Progenitor cell of endocrine pancreas (in vitro differentiated cells): Measurements from ENCODE around the gene VPS45. TPM values are rescaled to one million over a fixed set of nuclear protein-coding genes. Genes with fewer than 3 reads are reported as not detected.

Experiments used
- DNase-seq: peaks from one replicate; pipeline ENCODE4 v3.0.0; 2021; ENCODE audit warnings: low spot score; ENCODE audit not compliant: unreplicated experiment
- H3K27ac Mint-ChIP-seq: 2 replicates; pipeline ENCODE4 v1.8.0; 2021; ENCODE audit warnings: mild to moderate bottlenecking, moderate library complexity, mixed read lengths
- H3K27me3 Mint-ChIP-seq: 2 replicates; pipeline ENCODE4 v1.8.0; 2021; ENCODE audit warnings: mixed read lengths
- H3K36me3 Mint-ChIP-seq: 2 replicates; pipeline ENCODE4 v1.8.0; 2022; ENCODE audit warnings: mixed read lengths; ENCODE audit not compliant: insufficient read depth
- H3K4me1 Mint-ChIP-seq: 2 replicates; pipeline ENCODE4 v1.8.0; 2021; ENCODE audit warnings: low read depth, mixed read lengths
- H3K4me3 Mint-ChIP-seq: 2 replicates; pipeline ENCODE4 v1.8.0; 2021; ENCODE audit warnings: low read depth, mild to moderate bottlenecking, moderate library complexity, mixed read lengths
- H3K9me3 Mint-ChIP-seq: 2 replicates; pipeline ENCODE4 v1.8.0; 2021; ENCODE audit warnings: low read depth, mixed read lengths
- CTCF ChIP-seq: fragments of 200-600 bp; sonication (generic); IDR thresholded peaks from one replicate; pipeline ENCODE4 v1.5.0; 2021; ENCODE audit warnings: antibody characterized with exemption, mild to moderate bottlenecking; ENCODE audit not compliant: unreplicated experiment
- total RNA-seq: library from RNA; stranded (reverse); gene quantifications from 2 replicates; pipeline ENCODE4 v1.2.1, GENCODE V29; 2021

Gene VPS45
- total RNA-seq, 1 donor from 2014 or later, result 53.0 TPM

- Mint-ChIP-seq H3K4me1 (peaks cover 41% of the 10 kb centered on the region), H3K9me3 (no peaks in the 10 kb centered on the region), H3K36me3 (peaks cover 7% of the 10 kb centered on the region), H3K27ac (peak overlapping the region; percentile 98), H3K27me3 (no peaks in the 10 kb centered on the region), H3K4me3 (peak overlapping the region; percentile 58)
- peak; percentile 37 for TF ChIP-seq CTCF
- peak; percentile 57 for DNase-seq
These were observed 95.5 kb downstream of the VPS45 start for GRCh38 chr1:150162862-150163706.

- Mint-ChIP-seq H3K9me3 (no peaks in the 10 kb centered on the region), H3K36me3 (peaks cover 4% of the 10 kb centered on the region), H3K4me1 (peaks cover 41% of the 10 kb centered on the region), H3K27ac (peak overlapping the region; percentile 89), H3K27me3 (no peaks in the 10 kb centered on the region), H3K4me3 (no peak overlapping the region)
- no peak for DNase-seq
- TF ChIP-seq CTCF, result no peak
These were observed 96.6 kb downstream of the VPS45 start for GRCh38 chr1:150164224-150164623.

- Mint-ChIP-seq H3K9me3 (no peaks in the 10 kb centered on the region), H3K4me3 (no peak overlapping the region), H3K4me1 (peaks cover 41% of the 10 kb centered on the region), H3K27ac (peak overlapping the region; percentile 87), H3K36me3 (no peaks in the 10 kb centered on the region), H3K27me3 (no peaks in the 10 kb centered on the region)
- DNase-seq, result no peak
- TF ChIP-seq CTCF, result no peak
These were observed 97.2 kb downstream of the VPS45 start for GRCh38 chr1:150164779-150165178.

- Mint-ChIP-seq H3K27ac (peak overlapping the region; percentile 87), H3K36me3 (no peaks in the 10 kb centered on the region), H3K9me3 (no peaks in the 10 kb centered on the region), H3K27me3 (peaks cover 7% of the 10 kb centered on the region), H3K4me3 (no peak overlapping the region), H3K4me1 (peaks cover 41% of the 10 kb centered on the region)
- DNase-seq, result no peak
- peak; percentile 39 for TF ChIP-seq CTCF
These were observed 98.3 kb downstream of the VPS45 start for GRCh38 chr1:150165622-150166612.

GRCh38 chr1:150168960-150169601 lies 101.5 kb downstream of the VPS45 start:
- no peak overlapping the region for H3K4me3 Mint-ChIP-seq
- no peak overlapping the region for H3K27ac Mint-ChIP-seq
- no peaks in the 10 kb centered on the region for H3K36me3 Mint-ChIP-seq
- peak; percentile 82 for TF ChIP-seq CTCF
- peak; percentile 67 for DNase-seq
- H3K4me1 Mint-ChIP-seq, result peaks cover 29% of the 10 kb centered on the region
- no peaks in the 10 kb centered on the region for H3K9me3 Mint-ChIP-seq
- peaks cover 8% of the 10 kb centered on the region for H3K27me3 Mint-ChIP-seq
